Breast epithelium (tissue), 3 donors: ENCODE data around the gene RNF151.

Experiments
- CTCF ChIP-seq, 3 donors: fragments of 450-650 bp; IDR thresholded peaks; one replicate each; pipeline ENCODE4 v1.5.1; 2016 to 2017; ENCODE audit warnings: antibody characterized with exemption in 3 of 3, mild to moderate bottlenecking in 3 of 3, moderate library complexity in 3 of 3
- POLR2A ChIP-seq: fragments of 450-650 bp; IDR thresholded peaks from one replicate; pipeline ENCODE4 v1.6.1; 2016; ENCODE audit warnings: antibody characterized with exemption, mild to moderate bottlenecking, moderate library complexity
- POLR2AphosphoS5 ChIP-seq, 3 donors: sonication (generic); formaldehyde crosslinking; IDR thresholded peaks; one replicate each; pipeline ENCODE4 v1.6.1; 2017; ENCODE audit warnings: antibody characterized with exemption in 3 of 3

GRCh38 chr16:1958715-1959268, 7.9 kb upstream of the RNF151 start:
- TF ChIP-seq CTCF (IDR thresholded peaks at IDR 0.05) (no peak), POLR2A (no peak), POLR2AphosphoS5 (IDR thresholded peaks at IDR 0.05) (no peak)
